ENCODE measurements around the gene SPDYC. TPM values are rescaled to one million over a fixed set of nuclear protein-coding genes. Genes with fewer than 3 reads are reported as not detected.
A peak's percentile ranks its signal among the peaks of the same experiment; 100 is the strongest.

SPDYC gene
- total and polyA plus RNA-seq, 2 of the 13 experiments (the other 11 are each of a cell fraction or from before 2014, with no cell fraction given), result 0.15 to 0.33 TPM

- TF ChIP-seq SP1 (IDR thresholded peaks at IDR 0.05), result no peak
- no peak for TF ChIP-seq SP1 (CRISPR knock-in tag; IDR thresholded peaks at IDR 0.05)
- TF ChIP-seq POLR2AphosphoS5 (IDR thresholded peaks at IDR 0.05; ENCODE audit: low read depth, low read length), result 0 out of 2 replicates have a peak, but pooled peaks have one; percentile 28
- TF ChIP-seq ZNF503 (CRISPR knock-in tag; IDR thresholded peaks at IDR 0.05), result no peak
- TF ChIP-seq ZNF224 (CRISPR knock-in tag; IDR thresholded peaks at IDR 0.05), result 0 out of 2 replicates have a peak, but pooled peaks have one; percentile 52
- TF ChIP-seq ETV6 (CRISPR knock-in tag; conservative IDR thresholded peaks at IDR 0.05), result no peak
- no peak for TF ChIP-seq ZSCAN5A (CRISPR knock-in tag; IDR thresholded peaks at IDR 0.05; ENCODE audit: borderline replicate concordance)
- TF ChIP-seq NCOA2 (CRISPR knock-in tag; IDR thresholded peaks at IDR 0.05), result no peak
- peak; percentile 21; the same call in 1 of the 2 replicates for TF ChIP-seq SALL1 (CRISPR knock-in tag; IDR thresholded peaks at IDR 0.05)
- TF ChIP-seq ZNF850 (CRISPR knock-in tag; conservative IDR thresholded peaks at IDR 0.05), result no peak
- TF ChIP-seq MXI1 (IDR thresholded peaks at IDR 0.05; ENCODE audit: borderline replicate concordance, low read depth, low read length), result 0 out of 3 replicates have a peak, but pooled peaks have one; percentile 3
- no peak for TF ChIP-seq ZNF75D (CRISPR knock-in tag; IDR thresholded peaks at IDR 0.05; ENCODE audit: borderline replicate concordance)
- TF ChIP-seq KMT2A (CRISPR knock-in tag; IDR thresholded peaks at IDR 0.05), result no peak
- TF ChIP-seq SNAPC4 (CRISPR knock-in tag; IDR thresholded peaks at IDR 0.05), result no peak
- TF ChIP-seq RNF219 (CRISPR knock-in tag; IDR thresholded peaks at IDR 0.05), result no peak
- TF ChIP-seq SP4 (CRISPR knock-in tag; IDR thresholded peaks at IDR 0.05), result no peak
- no peak for TF ChIP-seq ATF4 (CRISPR knock-in tag; IDR thresholded peaks at IDR 0.05)
- no peak for TF ChIP-seq ZNF24 (IDR thresholded peaks at IDR 0.05)
These were observed 11.7 kb downstream of the SPDYC start, which contains the start of gene CAPN1 (continued) for GRCh38 chr11:65181569-65182257.

Measured in HepG2 (cell line).